HepG2 (cell line): ENCODE measurements around the gene AKT3. TPM values are rescaled to one million over a fixed set of nuclear protein-coding genes. Genes with fewer than 3 reads are reported as not detected.

Experiments
- ATAC-seq: fragments of 200-7000 bp; cut with Tn5 transposase; 3 replicates; pipeline ENCODE4 v1.9.1; 2020; ENCODE audit warnings: mild to moderate bottlenecking, moderate library complexity
- BruUV-seq: library from RNA; stranded (reverse); fragments of 400-500 nt; replicated peaks from 2 replicates; lab custom pipeline; 2021; lab: Mats Ljungman, UMichigan
- CTCF ChIA-PET: fragments of 300-600 bp; formaldehyde crosslinking; extraction: SDS; loops from one replicate; lab custom pipeline; 2021; ENCODE audit warnings: low total read pairs, inconsistent platforms, low intra/inter-chr PET ratio; lab: Yijun Ruan, JAX
- POLR2A ChIA-PET: fragments of 350-600 bp; sonication (Branson Sonifier 250); formaldehyde crosslinking; loops from one replicate; lab custom pipeline; 2020; ENCODE audit warnings: antibody characterized with exemption, inconsistent platforms; lab: Yijun Ruan, JAX
- DNase-seq: peaks from one replicate; pipeline ENCODE4 v3.0.0-alpha.2; 2015; ENCODE audit warnings: low spot score
- FAIRE-seq: peaks from 3 replicates; lab custom pipeline; 2011; peaks lifted over from hg19 to GRCh38; lab: Jason Lieb, UNC
- H2AFZ ChIP-seq: one replicate; pipeline ENCODE4 v1.6.1; 2011; ENCODE audit warnings: low read length, inconsistent platforms
- H3K27ac ChIP-seq: fragments of 300-600 bp; 3 replicates; pipeline ENCODE4 v1.8.0; 2011; ENCODE audit warnings: mixed run types, mild to moderate bottlenecking, mixed read lengths, low read length, inconsistent platforms; ENCODE audit not compliant: insufficient read depth; ENCODE audit errors: extremely low read length
- H3K27me3 ChIP-seq, 2 experiments: fragments of 200-600 bp in 1 of 2; 2 replicates in 1 of 2; 3 replicates in 1 of 2; pipeline versions ENCODE4 v1.6.0 to v1.8.0; 2011; ENCODE audit warnings: low read length in 2 of 2, mild to moderate bottlenecking in 2 of 2, moderate library complexity in 2 of 2, inconsistent platforms in 1 of 2; ENCODE audit not compliant: insufficient read depth in 2 of 2, control insufficient read depth in 1 of 2
- H3K36me3 ChIP-seq, 2 experiments: fragments of 200-600 bp in 1 of 2; replicated peaks in 1 of 2; 2 replicates in 1 of 2; 3 replicates in 1 of 2; pipeline versions ENCODE4 v1.5.1 to v1.8.0; 2011; ENCODE audit warnings: low read length in 2 of 2, inconsistent platforms in 1 of 2; ENCODE audit not compliant: insufficient read depth in 2 of 2, control insufficient read depth in 1 of 2
- H3K4me1 ChIP-seq: 2 replicates; pipeline ENCODE4 v1.5.1; 2012; ENCODE audit warnings: low read length, inconsistent platforms; ENCODE audit not compliant: insufficient read depth
- H3K4me2 ChIP-seq: 2 replicates; pipeline ENCODE4 v1.6.0; 2011; ENCODE audit warnings: low read depth, low read length, inconsistent platforms
- H3K4me3 ChIP-seq, 3 experiments: fragments of 200-600 bp in 1 of 3; sonication (generic), shearing (Covaris generic) in 1 of 3; replicated peaks in 1 of 3; 2 replicates each; pipeline ENCODE4 v1.5.1; 2011 to 2016; ENCODE audit warnings: low read length in 3 of 3, inconsistent platforms in 2 of 3, low read depth in 2 of 3, mild to moderate bottlenecking in 2 of 3, control low read depth in 1 of 3, mixed read lengths in 1 of 3; ENCODE audit not compliant: insufficient read depth in 1 of 3
- H3K79me2 ChIP-seq: one replicate; pipeline ENCODE4 v1.6.1; 2011; ENCODE audit warnings: low read length, inconsistent platforms; ENCODE audit not compliant: insufficient read depth
- H3K9ac ChIP-seq: 2 replicates; pipeline ENCODE4 v1.6.0; 2011; ENCODE audit warnings: mild to moderate bottlenecking, low read depth, low read length, inconsistent platforms; ENCODE audit not compliant: insufficient read depth
- H3K9me3 ChIP-seq: 2 replicates; pipeline ENCODE4 v1.5.1; 2012; ENCODE audit warnings: mild to moderate bottlenecking, low read length
- H4K20me1 ChIP-seq: 2 replicates; pipeline ENCODE4 v1.6.0; 2011; ENCODE audit warnings: inconsistent platforms, mild to moderate bottlenecking, low read length, moderate library complexity; ENCODE audit not compliant: insufficient read depth
- AKAP8 ChIP-seq: sonication (generic); formaldehyde crosslinking; IDR thresholded peaks from 2 replicates; pipeline ENCODE4 v1.5.1; 2020; ENCODE audit warnings: mild to moderate bottlenecking, missing genetic modification reagents
- MAFK ChIP-seq, 2 experiments: IDR thresholded peaks in 1 of 2; conservative IDR thresholded peaks in 1 of 2; 2 replicates each; pipeline ENCODE4 v1.6.1; 2011; ENCODE audit warnings: improper control_type of control experiment in 2 of 2, low read length in 2 of 2
- NFE2 ChIP-seq: sonication (generic); formaldehyde crosslinking; IDR thresholded peaks from 2 replicates; pipeline ENCODE4 v1.4.0; 2020; ENCODE audit warnings: missing genetic modification reagents
- NFE2L2 ChIP-seq: fragments of 150-350 bp; IDR thresholded peaks from 2 replicates; pipeline ENCODE4 v1.6.1; 2014; ENCODE audit warnings: low read length
- NFYB ChIP-seq: sonication (generic); formaldehyde crosslinking; IDR thresholded peaks from 2 replicates; pipeline ENCODE4 v1.4.0; 2020; ENCODE audit warnings: missing genetic modification reagents
- SRY ChIP-seq: sonication (generic); formaldehyde crosslinking; IDR thresholded peaks from 2 replicates; pipeline ENCODE4 v1.8.0; 2022; ENCODE audit warnings: mild to moderate bottlenecking, missing genetic modification reagents
- TBX2 ChIP-seq: sonication (generic); formaldehyde crosslinking; IDR thresholded peaks from 2 replicates; pipeline ENCODE4 v1.5.0; 2020; ENCODE audit warnings: missing genetic modification reagents, mild to moderate bottlenecking, borderline replicate concordance
- ZNF260 ChIP-seq: sonication (generic); formaldehyde crosslinking; IDR thresholded peaks from 2 replicates; pipeline ENCODE4 v1.4.0; 2020; ENCODE audit warnings: missing genetic modification reagents, low read depth, mild to moderate bottlenecking, borderline replicate concordance
- ZNF3 ChIP-seq: IDR thresholded peaks from 2 replicates; pipeline ENCODE4 v1.7.0; 2017; ENCODE audit warnings: inconsistent platforms
- ZSCAN31 ChIP-seq: sonication (generic); formaldehyde crosslinking; IDR thresholded peaks from 2 replicates; pipeline ENCODE4 v1.5.0; 2020; ENCODE audit warnings: low read depth, mild to moderate bottlenecking, missing genetic modification reagents
- WGBS: methylation state at CpG from one replicate; pipeline ENCODE4 v1.1.6; 2017; ENCODE audit warnings: low lambda C conversion rate; 5-methylcytosine and 5-hydroxymethylcytosine counted together
- in situ Hi-C: cut with HindIII; loops from 2 replicates; pipeline ENCODE4 v1.10.0; 2017; ENCODE audit warnings: low pct_unique_long_range_greater_than_20kb; ENCODE audit not compliant: extremely low pct_ligation_motif_present
- intact Hi-C: fragments of 100-400 bp; cut with micrococcal nuclease; formaldehyde crosslinking; loops from one replicate; pipeline ENCODE4 v1.10.0; 2022; ENCODE audit not compliant: unreplicated experiment
- polyA plus RNA-seq, 8 experiments: library from polyadenylated mRNA; depleted of rRNA in 3 of 8; stranded (reverse) in 7 of 8; unstranded in 1 of 8; fragments of >200 nt; fragmentation: Illumina TruSeq in 4 of 8; extraction: Trizol in 4 of 8; gene quantifications; 2 replicates each; pipeline versions ENCODE4 v1.2.1 to v1.2.3, GENCODE V29; 2011 to 2016; ENCODE audit warnings: low read depth in 4 of 8, missing spikeins in 1 of 8, mixed read lengths in 1 of 8; ENCODE audit not compliant: insufficient read depth in 1 of 8
- total RNA-seq, 5 experiments: library from RNA; depleted of rRNA; stranded (reverse); fragments of >200 nt; fragmentation: Illumina TruSeq; extraction: Trizol; gene quantifications; 2 replicates each; pipeline ENCODE4 v1.2.3, GENCODE V29; 2016; ENCODE audit warnings: low read depth in 1 of 5
- TF ChIP-seq, protein P1 (sequence below): sonication (generic); formaldehyde crosslinking; IDR thresholded peaks from 2 replicates; pipeline ENCODE4 v1.5.0; 2020; ENCODE audit warnings: missing genetic modification reagents
- TF ChIP-seq, protein P2 (sequence below): sonication (generic); formaldehyde crosslinking; IDR thresholded peaks from 2 replicates; pipeline ENCODE4 v1.8.1; 2023; ENCODE audit warnings: mild to moderate bottlenecking, moderate library complexity, missing genetic modification reagents
- TF ChIP-seq, protein P3 (sequence below): IDR thresholded peaks from 2 replicates; pipeline ENCODE4 v1.4.0; 2020; ENCODE audit warnings: mild to moderate bottlenecking, missing genetic modification reagents
- TF ChIP-seq, protein P4 (sequence below): sonication (generic); formaldehyde crosslinking; IDR thresholded peaks from 2 replicates; pipeline ENCODE4 v1.8.0; 2022; ENCODE audit warnings: low read depth, missing genetic modification reagents
- TF ChIP-seq, protein P5 (sequence below): sonication (generic); formaldehyde crosslinking; IDR thresholded peaks from 2 replicates; pipeline ENCODE4 v1.4.0; 2020; ENCODE audit warnings: mild to moderate bottlenecking, low read depth, missing genetic modification reagents

The AKT3 gene
- total and polyA plus RNA-seq, 2 of the 13 experiments (the other 11 are each of a cell fraction or from before 2014, with no cell fraction given), result 0.07 TPM

DNA sequence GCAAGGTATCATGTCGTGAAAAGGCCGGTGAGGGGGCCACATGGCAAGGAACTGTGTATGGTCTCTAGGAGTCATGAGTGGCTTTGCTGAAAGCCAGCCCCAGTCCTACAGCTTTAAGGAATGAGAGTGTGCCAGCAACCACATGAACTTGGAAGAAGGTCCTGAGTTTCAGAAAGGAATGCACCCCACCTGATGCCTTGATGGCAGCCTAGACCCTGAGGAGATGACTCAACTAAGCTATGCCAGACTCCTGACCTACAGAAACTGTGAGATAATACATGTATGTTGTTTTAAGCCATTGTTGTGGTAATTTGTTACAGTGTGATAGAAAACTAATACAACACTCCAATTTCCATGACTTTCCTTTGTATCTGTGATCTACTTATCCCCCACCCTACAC lies 33.5 kb upstream of the AKT3 start (continued):
- no peak for TF ChIP-seq ZNF260 (CRISPR knock-in tag)
- TF ChIP-seq, all 625 proteins: peak for 0

DNA sequence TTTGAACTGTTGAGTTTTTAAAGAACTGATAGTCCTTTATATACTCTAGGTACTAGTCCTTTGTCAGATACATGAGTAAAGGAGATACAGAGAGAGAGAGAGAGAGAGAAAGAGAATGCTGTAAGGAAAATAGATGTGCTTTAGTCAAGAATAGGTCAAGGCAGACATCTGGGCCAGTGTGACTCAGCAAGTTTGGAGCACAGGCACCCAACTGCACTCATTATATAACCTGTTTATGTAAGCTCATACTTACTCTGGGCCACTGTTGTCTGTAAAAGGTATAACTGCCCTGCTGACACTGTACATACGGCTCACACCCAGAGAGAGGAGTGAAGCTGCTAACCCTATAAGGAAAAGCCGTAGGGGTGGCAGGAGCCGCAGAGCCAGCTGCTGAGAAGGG lies 32.2 kb upstream of the AKT3 start:
- Histone ChIP-seq H2AFZ (no peak overlapping the region), H3K36me3 (no peaks in the 10 kb centered on the region), H3K9ac (no peak overlapping the region), H3K4me2 (no peak overlapping the region), H3K4me1 (no peaks in the 10 kb centered on the region), H3K4me3 (no peak overlapping the region), H3K9me3 (no peaks in the 10 kb centered on the region), H3K79me2 (no peaks in the 10 kb centered on the region), H3K27ac (no peak overlapping the region), H4K20me1 (no peaks in the 10 kb centered on the region), H3K27me3 (peaks cover 0 to 20% of the 10 kb centered on the region in 2 experiments; a peak in 1 of 5 replicates)
- ChIA-PET POLR2A (no interaction called here), CTCF (no interaction called here)
- DNase-seq (no peak), ATAC-seq (no peak), FAIRE-seq (no peak)
- in situ Hi-C loops (no loop called here), intact Hi-C loops (no loop called here)
- no TSS peak for BruUV-seq
- WGBS, result 0% methylated on average over 3 of the region's 3 CpGs
- TF ChIP-seq, protein P1, sequence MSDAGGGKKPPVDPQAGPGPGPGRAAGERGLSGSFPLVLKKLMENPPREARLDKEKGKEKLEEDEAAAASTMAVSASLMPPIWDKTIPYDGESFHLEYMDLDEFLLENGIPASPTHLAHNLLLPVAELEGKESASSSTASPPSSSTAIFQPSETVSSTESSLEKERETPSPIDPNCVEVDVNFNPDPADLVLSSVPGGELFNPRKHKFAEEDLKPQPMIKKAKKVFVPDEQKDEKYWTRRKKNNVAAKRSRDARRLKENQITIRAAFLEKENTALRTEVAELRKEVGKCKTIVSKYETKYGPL, result peak; percentile 53; the same call in 1 of the 2 replicates
- TF ChIP-seq ZSCAN31 (CRISPR knock-in tag) (peak; percentile 100), ZNF3 (no peak), NFE2 (peak; percentile 59; the same call in 1 of the 2 replicates), NFE2L2 (peak; percentile 76), AKAP8 (CRISPR knock-in tag) (no peak), MAFK (conservative IDR thresholded peaks at IDR 0.05 in 1 of 2, IDR thresholded peaks at IDR 0.05 in 1 of 2; ENCODE audit: low read length in 2 of 2) (peak; percentile 11 to 23; a peak in 1 of 4 replicates), NFYB (no peak), SRY (CRISPR knock-in tag) (no peak), TBX2 (CRISPR knock-in tag) (no peak)
- TF ChIP-seq, protein P2, sequence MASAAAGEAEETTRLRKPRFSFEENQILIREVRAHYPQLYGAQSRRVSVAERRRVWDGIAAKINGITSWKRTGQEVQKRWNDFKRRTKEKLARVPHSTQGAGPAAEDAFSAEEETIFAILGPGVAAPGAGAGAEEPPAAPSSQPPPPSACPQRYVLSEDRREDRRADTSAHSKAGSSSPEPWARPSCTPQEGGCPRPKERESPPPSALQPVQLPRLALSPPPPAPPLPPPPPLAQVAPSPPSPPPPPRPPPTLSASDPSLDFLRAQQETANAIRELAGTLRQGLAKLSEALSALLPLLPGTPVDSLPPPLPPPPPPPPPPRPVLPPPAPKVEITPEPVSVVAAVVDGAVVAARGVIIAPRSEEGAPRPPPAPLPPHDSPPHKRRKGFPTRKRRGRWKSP (CRISPR knock-in tag), result no peak
- TF ChIP-seq, protein P3, sequence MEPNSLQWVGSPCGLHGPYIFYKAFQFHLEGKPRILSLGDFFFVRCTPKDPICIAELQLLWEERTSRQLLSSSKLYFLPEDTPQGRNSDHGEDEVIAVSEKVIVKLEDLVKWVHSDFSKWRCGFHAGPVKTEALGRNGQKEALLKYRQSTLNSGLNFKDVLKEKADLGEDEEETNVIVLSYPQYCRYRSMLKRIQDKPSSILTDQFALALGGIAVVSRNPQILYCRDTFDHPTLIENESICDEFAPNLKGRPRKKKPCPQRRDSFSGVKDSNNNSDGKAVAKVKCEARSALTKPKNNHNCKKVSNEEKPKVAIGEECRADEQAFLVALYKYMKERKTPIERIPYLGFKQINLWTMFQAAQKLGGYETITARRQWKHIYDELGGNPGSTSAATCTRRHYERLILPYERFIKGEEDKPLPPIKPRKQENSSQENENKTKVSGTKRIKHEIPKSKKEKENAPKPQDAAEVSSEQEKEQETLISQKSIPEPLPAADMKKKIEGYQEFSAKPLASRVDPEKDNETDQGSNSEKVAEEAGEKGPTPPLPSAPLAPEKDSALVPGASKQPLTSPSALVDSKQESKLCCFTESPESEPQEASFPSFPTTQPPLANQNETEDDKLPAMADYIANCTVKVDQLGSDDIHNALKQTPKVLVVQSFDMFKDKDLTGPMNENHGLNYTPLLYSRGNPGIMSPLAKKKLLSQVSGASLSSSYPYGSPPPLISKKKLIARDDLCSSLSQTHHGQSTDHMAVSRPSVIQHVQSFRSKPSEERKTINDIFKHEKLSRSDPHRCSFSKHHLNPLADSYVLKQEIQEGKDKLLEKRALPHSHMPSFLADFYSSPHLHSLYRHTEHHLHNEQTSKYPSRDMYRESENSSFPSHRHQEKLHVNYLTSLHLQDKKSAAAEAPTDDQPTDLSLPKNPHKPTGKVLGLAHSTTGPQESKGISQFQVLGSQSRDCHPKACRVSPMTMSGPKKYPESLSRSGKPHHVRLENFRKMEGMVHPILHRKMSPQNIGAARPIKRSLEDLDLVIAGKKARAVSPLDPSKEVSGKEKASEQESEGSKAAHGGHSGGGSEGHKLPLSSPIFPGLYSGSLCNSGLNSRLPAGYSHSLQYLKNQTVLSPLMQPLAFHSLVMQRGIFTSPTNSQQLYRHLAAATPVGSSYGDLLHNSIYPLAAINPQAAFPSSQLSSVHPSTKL (CRISPR knock-in tag), result 0 out of 2 replicates have a peak, but pooled peaks have one; percentile 20
- TF ChIP-seq, protein P4, sequence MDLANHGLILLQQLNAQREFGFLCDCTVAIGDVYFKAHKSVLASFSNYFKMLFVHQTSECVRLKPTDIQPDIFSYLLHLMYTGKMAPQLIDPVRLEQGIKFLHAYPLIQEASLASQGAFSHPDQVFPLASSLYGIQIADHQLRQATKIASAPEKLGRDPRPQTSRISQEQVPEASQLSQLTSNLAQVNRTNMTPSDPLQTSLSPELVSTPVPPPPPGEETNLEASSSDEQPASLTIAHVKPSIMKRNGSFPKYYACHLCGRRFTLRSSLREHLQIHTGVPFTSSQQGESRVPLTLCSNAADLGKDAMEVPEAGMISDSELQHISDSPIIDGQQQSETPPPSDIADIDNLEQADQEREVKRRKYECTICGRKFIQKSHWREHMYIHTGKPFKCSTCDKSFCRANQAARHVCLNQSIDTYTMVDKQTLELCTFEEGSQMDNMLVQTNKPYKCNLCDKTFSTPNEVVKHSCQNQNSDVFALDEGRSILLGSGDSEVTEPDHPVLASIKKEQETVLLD (CRISPR knock-in tag), result no peak
- TF ChIP-seq, protein P5, sequence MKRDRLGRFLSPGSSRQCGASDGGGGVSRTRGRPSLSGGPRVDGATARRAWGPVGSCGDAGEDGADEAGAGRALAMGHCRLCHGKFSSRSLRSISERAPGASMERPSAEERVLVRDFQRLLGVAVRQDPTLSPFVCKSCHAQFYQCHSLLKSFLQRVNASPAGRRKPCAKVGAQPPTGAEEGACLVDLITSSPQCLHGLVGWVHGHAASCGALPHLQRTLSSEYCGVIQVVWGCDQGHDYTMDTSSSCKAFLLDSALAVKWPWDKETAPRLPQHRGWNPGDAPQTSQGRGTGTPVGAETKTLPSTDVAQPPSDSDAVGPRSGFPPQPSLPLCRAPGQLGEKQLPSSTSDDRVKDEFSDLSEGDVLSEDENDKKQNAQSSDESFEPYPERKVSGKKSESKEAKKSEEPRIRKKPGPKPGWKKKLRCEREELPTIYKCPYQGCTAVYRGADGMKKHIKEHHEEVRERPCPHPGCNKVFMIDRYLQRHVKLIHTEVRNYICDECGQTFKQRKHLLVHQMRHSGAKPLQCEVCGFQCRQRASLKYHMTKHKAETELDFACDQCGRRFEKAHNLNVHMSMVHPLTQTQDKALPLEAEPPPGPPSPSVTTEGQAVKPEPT (CRISPR knock-in tag), result no peak
